HG02571 (cell line): Measurements from ENCODE around the gene FAM47E.

ENCODE experiments used
- ATAC-seq: cut with Tn5 transposase; IDR thresholded peaks from one replicate; pipeline ENCODE4 v1.9.1; 2021; ENCODE audit warnings: mild to moderate bottlenecking, moderate library complexity; ENCODE audit not compliant: unreplicated experiment

FAM47E gene

DNA sequence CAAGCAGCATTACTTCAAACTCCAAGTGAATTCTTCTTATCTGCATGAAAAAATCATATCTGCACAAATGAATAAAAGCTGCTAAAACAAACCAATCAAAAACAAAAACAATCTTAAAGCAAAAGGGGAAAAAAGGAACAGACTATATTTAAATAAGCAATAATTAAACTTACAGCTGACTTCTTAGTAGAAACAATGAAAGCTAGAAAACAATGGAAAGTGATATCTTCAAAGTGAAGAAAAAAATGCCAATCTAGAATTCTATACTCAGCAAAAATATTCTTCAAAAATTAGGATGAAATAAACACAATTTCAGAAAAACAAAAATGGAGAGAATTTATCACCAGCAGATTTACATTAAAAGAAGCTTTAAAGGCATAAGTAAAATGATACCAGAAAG is 75.0 kb downstream of the FAM47E start:
- no peak for ATAC-seq
